ENCODE data around the gene GRPEL1. TPM values are rescaled to one million over a fixed set of nuclear protein-coding genes. Genes with fewer than 3 reads are reported as not detected.

The GRPEL1 gene
- total RNA-seq, 1 donor, result 21.0 TPM

- no peaks in the 10 kb centered on the region for H3K27me3 ChIP-seq (ENCODE audit: insufficient read depth, low read length)
- no peaks in the 10 kb centered on the region for H3K9me3 ChIP-seq (ENCODE audit: low read depth, low read length)
- no peak overlapping the region for H3K4me3 ChIP-seq (ENCODE audit: insufficient read depth, low read length)
- H3K27ac ChIP-seq (ENCODE audit: low read depth, low read length), result peak overlapping the region; percentile 46
- peak; percentile 96 for DNase-seq (ENCODE audit: insufficient read length, low spot score, missing footprints)
- H3K4me2 ChIP-seq (ENCODE audit: insufficient read depth, low read length), result no peak overlapping the region
- no peak for TF ChIP-seq CTCF (IDR thresholded peaks at IDR 0.05; ENCODE audit: extremely low read depth, low read depth, low read length)
- H2AFZ ChIP-seq (ENCODE audit: low read length), result no peak overlapping the region
- H3K4me1 ChIP-seq (ENCODE audit: insufficient read depth, low read length), result peaks cover 16% of the 10 kb centered on the region
- peaks cover 20% of the 10 kb centered on the region for H3K36me3 ChIP-seq (ENCODE audit: insufficient read depth, low read length)
- H4K20me1 ChIP-seq (ENCODE audit: insufficient read depth, low read length), result no peaks in the 10 kb centered on the region
- H3K79me2 ChIP-seq (ENCODE audit: insufficient read depth, low read length), result no peaks in the 10 kb centered on the region
Measured at GRCh38 chr4:7034262-7035081, 33.4 kb downstream of the GRPEL1 start.

- peaks cover 22% of the 10 kb centered on the region for H3K36me3 ChIP-seq (ENCODE audit: insufficient read depth, low read length)
- H2AFZ ChIP-seq (ENCODE audit: low read length), result no peak overlapping the region
- H3K27me3 ChIP-seq (ENCODE audit: insufficient read depth, low read length), result no peaks in the 10 kb centered on the region
- H3K4me2 ChIP-seq (ENCODE audit: insufficient read depth, low read length), result no peak overlapping the region
- no peaks in the 10 kb centered on the region for H3K79me2 ChIP-seq (ENCODE audit: insufficient read depth, low read length)
- peaks cover 16% of the 10 kb centered on the region for H3K4me1 ChIP-seq (ENCODE audit: insufficient read depth, low read length)
- TF ChIP-seq CTCF (IDR thresholded peaks at IDR 0.05; ENCODE audit: extremely low read depth, low read depth, low read length), result no peak
- H3K4me3 ChIP-seq (ENCODE audit: insufficient read depth, low read length), result no peak overlapping the region
- no peak overlapping the region for H3K27ac ChIP-seq (ENCODE audit: low read depth, low read length)
- DNase-seq (ENCODE audit: insufficient read length, low spot score, missing footprints), result no peak
- H4K20me1 ChIP-seq (ENCODE audit: insufficient read depth, low read length), result no peaks in the 10 kb centered on the region
- no peaks in the 10 kb centered on the region for H3K9me3 ChIP-seq (ENCODE audit: low read depth, low read length)
Measured at GRCh38 chr4:7032596-7032995, 35.3 kb downstream of the GRPEL1 start.

GRCh38 chr4:7031558-7032449, 36.1 kb downstream of the GRPEL1 start:
- TF ChIP-seq CTCF (IDR thresholded peaks at IDR 0.05; ENCODE audit: extremely low read depth, low read depth, low read length), result no peak
- Histone ChIP-seq H2AFZ (ENCODE audit: low read length) (no peak overlapping the region), H3K4me1 (ENCODE audit: insufficient read depth, low read length) (peaks cover 14% of the 10 kb centered on the region), H4K20me1 (ENCODE audit: insufficient read depth, low read length) (no peaks in the 10 kb centered on the region), H3K27ac (ENCODE audit: low read depth, low read length) (no peak overlapping the region), H3K27me3 (ENCODE audit: insufficient read depth, low read length) (no peaks in the 10 kb centered on the region), H3K4me2 (ENCODE audit: insufficient read depth, low read length) (no peak overlapping the region), H3K9me3 (ENCODE audit: low read depth, low read length) (no peaks in the 10 kb centered on the region), H3K79me2 (ENCODE audit: insufficient read depth, low read length) (no peaks in the 10 kb centered on the region), H3K4me3 (ENCODE audit: insufficient read depth, low read length) (no peak overlapping the region), H3K36me3 (ENCODE audit: insufficient read depth, low read length) (peaks cover 28% of the 10 kb centered on the region)
- peak; percentile 44 for DNase-seq (ENCODE audit: insufficient read length, low spot score, missing footprints)

GRCh38 chr4:7030856-7031255, 37.0 kb downstream of the GRPEL1 start:
- Histone ChIP-seq H3K27ac (ENCODE audit: low read depth, low read length) (no peak overlapping the region), H2AFZ (ENCODE audit: low read length) (no peak overlapping the region), H3K9me3 (ENCODE audit: low read depth, low read length) (no peaks in the 10 kb centered on the region), H3K36me3 (ENCODE audit: insufficient read depth, low read length) (peaks cover 28% of the 10 kb centered on the region), H3K4me2 (ENCODE audit: insufficient read depth, low read length) (no peak overlapping the region), H3K4me3 (ENCODE audit: insufficient read depth, low read length) (no peak overlapping the region), H4K20me1 (ENCODE audit: insufficient read depth, low read length) (no peaks in the 10 kb centered on the region), H3K27me3 (ENCODE audit: insufficient read depth, low read length) (no peaks in the 10 kb centered on the region), H3K4me1 (ENCODE audit: insufficient read depth, low read length) (peaks cover 8% of the 10 kb centered on the region), H3K79me2 (ENCODE audit: insufficient read depth, low read length) (no peaks in the 10 kb centered on the region)
- peak; percentile 59 for DNase-seq (ENCODE audit: insufficient read length, low spot score, missing footprints)
- no peak for TF ChIP-seq CTCF (IDR thresholded peaks at IDR 0.05; ENCODE audit: extremely low read depth, low read depth, low read length)
